ENCODE data around the gene HS3ST5.
"Not testable (repeated sequence)": the region's sequence is repeated elsewhere in the genome, so short reads cannot be mapped to it uniquely, and the experiment has no call there.

The HS3ST5 gene

GRCh38 chr6:114334237-114334636 is 8.6 kb downstream of the HS3ST5 start:
- DNase-seq (ENCODE audit: low read depth): no peak

GRCh38 chr6:114327074-114327473 is 15.7 kb downstream of the HS3ST5 start:
- DNase-seq (ENCODE audit: low read depth): no peak

GRCh38 chr6:114323784-114324183 is 19.0 kb downstream of the HS3ST5 start:
- no peak for DNase-seq (ENCODE audit: low read depth)

GRCh38 chr6:114319749-114320148 is 23.1 kb downstream of the HS3ST5 start:
- DNase-seq (ENCODE audit: low read depth): no peak

GRCh38 chr6:114315831-114316595 is 26.8 kb downstream of the HS3ST5 start:
- no peak for DNase-seq (ENCODE audit: low read depth)

GRCh38 chr6:114313816-114314215 is 29.0 kb downstream of the HS3ST5 start:
- DNase-seq (ENCODE audit: low read depth): not testable (repeated sequence)

- DNase-seq (ENCODE audit: low read depth): no peak
These were observed 29.9 kb downstream of the HS3ST5 start for GRCh38 chr6:114312931-114313330.

- DNase-seq (ENCODE audit: low read depth): no peak
These were observed 32.8 kb downstream of the HS3ST5 start for GRCh38 chr6:114310053-114310452.

GRCh38 chr6:114304304-114304887 is 38.4 kb downstream of the HS3ST5 start:
- DNase-seq (ENCODE audit: low read depth): no peak

- DNase-seq (ENCODE audit: low read depth): no peak
These were observed 41.1 kb downstream of the HS3ST5 start for GRCh38 chr6:114301596-114302219.

- no peak for DNase-seq (ENCODE audit: low read depth)
These were observed 45.7 kb downstream of the HS3ST5 start for GRCh38 chr6:114297135-114297534.

GRCh38 chr6:114292431-114292830 is 50.4 kb downstream of the HS3ST5 start:
- DNase-seq (ENCODE audit: low read depth): no peak

GRCh38 chr6:114291428-114291827 is 51.4 kb downstream of the HS3ST5 start:
- no peak for DNase-seq (ENCODE audit: low read depth)

- DNase-seq (ENCODE audit: low read depth): no peak
These were observed 52.0 kb downstream of the HS3ST5 start for GRCh38 chr6:114290864-114291263.

- DNase-seq (ENCODE audit: low read depth): no peak
These were observed 53.9 kb downstream of the HS3ST5 start for GRCh38 chr6:114288701-114289495.

GRCh38 chr6:114287461-114287860 is 55.4 kb downstream of the HS3ST5 start:
- DNase-seq (ENCODE audit: low read depth): no peak

- no peak for DNase-seq (ENCODE audit: low read depth)
These were observed 56.6 kb downstream of the HS3ST5 start for GRCh38 chr6:114286211-114286610.

- no peak for DNase-seq (ENCODE audit: low read depth)
These were observed 58.5 kb downstream of the HS3ST5 start for GRCh38 chr6:114284281-114284680.

GRCh38 chr6:114282292-114282691 is 60.5 kb downstream of the HS3ST5 start:
- DNase-seq (ENCODE audit: low read depth): no peak

GRCh38 chr6:114281496-114281895 is 61.3 kb downstream of the HS3ST5 start:
- no peak for DNase-seq (ENCODE audit: low read depth)

GRCh38 chr6:114280239-114280982 is 62.4 kb downstream of the HS3ST5 start:
- no peak for DNase-seq (ENCODE audit: low read depth)

GRCh38 chr6:114277220-114277619 is 65.6 kb downstream of the HS3ST5 start:
- DNase-seq (ENCODE audit: low read depth): no peak
